HEK293 (cell line): Measurements from ENCODE around the gene RBM19.

Source experiments
- CTCF ChIA-PET: fragments of 350-600 bp; formaldehyde crosslinking; extraction: SDS; loops from one replicate; lab custom pipeline; 2021; ENCODE audit warnings: antibody characterized with exemption; lab: Yijun Ruan, JAX
- POLR2A ChIA-PET: fragments of 300-600 bp; formaldehyde crosslinking; extraction: SDS; loops from one replicate; lab custom pipeline; 2020; ENCODE audit warnings: antibody characterized with exemption, inconsistent platforms; lab: Yijun Ruan, JAX
- H3K27ac ChIP-seq: fragments of 200-500 bp; sonication (Bioruptor generic); 2 replicates; pipeline ENCODE4 v1.5.1; 2014; ENCODE audit warnings: low read depth, low read length, control low read depth, inconsistent platforms; ENCODE audit errors: extremely low read depth
- H3K36me3 ChIP-seq, 2 experiments: fragments of 200-500 bp in 1 of 2; sonication (Bioruptor generic) in 1 of 2; 1 replicate in 1 of 2; 2 replicates in 1 of 2; pipeline ENCODE4 v1.5.1; 2014 to 2017; ENCODE audit warnings: inconsistent platforms in 2 of 2, low read length in 2 of 2; ENCODE audit not compliant: control insufficient read depth in 2 of 2, insufficient read depth in 1 of 2
- H3K4me1 ChIP-seq: fragments of 200-500 bp; sonication (Bioruptor generic); 2 replicates; pipeline ENCODE4 v1.5.1; 2014; ENCODE audit warnings: mild to moderate bottlenecking, low read length, inconsistent platforms; ENCODE audit not compliant: control insufficient read depth, insufficient read depth
- H3K4me3 ChIP-seq: 2 replicates; pipeline ENCODE4 v1.5.1; 2011; ENCODE audit warnings: low read depth, mild to moderate bottlenecking, control low read depth, low read length, moderate library complexity
- H3K9me3 ChIP-seq: fragments of 200-500 bp; sonication (Bioruptor generic); 2 replicates; pipeline ENCODE4 v1.5.1; 2014; ENCODE audit warnings: low read depth, low read length, inconsistent platforms; ENCODE audit not compliant: control insufficient read depth, insufficient read depth
- GLI4 ChIP-seq: fragments of 450-650 bp; formaldehyde crosslinking; IDR thresholded peaks from 2 replicates; pipeline ENCODE4 v1.5.1; 2016; ENCODE audit warnings: missing biosample characterization, missing genetic modification characterization
- GLIS2 ChIP-seq: fragments of 450-650 bp; formaldehyde crosslinking; IDR thresholded peaks from 2 replicates; pipeline ENCODE4 v1.5.1; 2016; ENCODE audit warnings: missing biosample characterization, missing genetic modification characterization
- KLF7 ChIP-seq: fragments of 450-650 bp; formaldehyde crosslinking; IDR thresholded peaks from 2 replicates; pipeline ENCODE4 v1.5.1; 2016; ENCODE audit warnings: missing biosample characterization, missing genetic modification characterization, borderline replicate concordance
- KLF9 ChIP-seq: fragments of 450-650 bp; formaldehyde crosslinking; IDR thresholded peaks from 2 replicates; pipeline ENCODE4 v1.5.1; 2016; ENCODE audit warnings: missing biosample characterization, missing genetic modification characterization, low read depth
- MEIS1 ChIP-seq: sonication (generic); formaldehyde crosslinking; IDR thresholded peaks from 2 replicates; pipeline ENCODE4 v1.8.1; 2022; ENCODE audit warnings: missing genetic modification reagents, mild to moderate bottlenecking, borderline replicate concordance
- MYNN ChIP-seq: fragments of 450-650 bp; formaldehyde crosslinking; IDR thresholded peaks from 2 replicates; pipeline ENCODE4 v1.5.1; 2016; ENCODE audit warnings: missing biosample characterization, missing genetic modification characterization, borderline replicate concordance
- SETDB1 ChIP-seq: IDR thresholded peaks from one replicate; pipeline ENCODE4 v1.6.1; 2017; ENCODE audit warnings: mild to moderate bottlenecking, low read length, moderate library complexity, mixed read lengths; ENCODE audit not compliant: insufficient read length
- TSHZ1 ChIP-seq: fragments of 450-650 bp; formaldehyde crosslinking; IDR thresholded peaks from 2 replicates; pipeline ENCODE4 v1.5.1; 2016; ENCODE audit warnings: missing biosample characterization, missing genetic modification characterization, borderline replicate concordance
- ZBTB1 ChIP-seq: fragments of 450-650 bp; formaldehyde crosslinking; IDR thresholded peaks from 2 replicates; pipeline ENCODE4 v1.5.1; 2016; ENCODE audit warnings: missing biosample characterization, missing genetic modification characterization
- ZFP41 ChIP-seq: fragments of 450-650 bp; formaldehyde crosslinking; IDR thresholded peaks from 2 replicates; pipeline ENCODE4 v1.5.1; 2016; ENCODE audit warnings: missing biosample characterization, missing genetic modification characterization, borderline replicate concordance
- ZNF140 ChIP-seq: fragments of 450-650 bp; formaldehyde crosslinking; IDR thresholded peaks from 2 replicates; pipeline ENCODE4 v1.5.1; 2016; ENCODE audit warnings: missing biosample characterization, missing genetic modification characterization
- ZNF155 ChIP-seq: fragments of 450-650 bp; formaldehyde crosslinking; IDR thresholded peaks from 2 replicates; pipeline ENCODE4 v1.5.1; 2016; ENCODE audit warnings: missing biosample characterization, missing genetic modification characterization
- ZNF239 ChIP-seq: fragments of 450-650 bp; formaldehyde crosslinking; IDR thresholded peaks from 2 replicates; pipeline ENCODE4 v1.5.1; 2016; ENCODE audit warnings: missing biosample characterization, missing genetic modification characterization
- ZNF280D ChIP-seq: fragments of 450-650 bp; formaldehyde crosslinking; IDR thresholded peaks from 2 replicates; pipeline ENCODE4 v1.5.1; 2016; ENCODE audit warnings: missing biosample characterization, missing genetic modification characterization
- ZNF394 ChIP-seq: fragments of 450-650 bp; formaldehyde crosslinking; IDR thresholded peaks from 2 replicates; pipeline ENCODE4 v1.5.1; 2016; ENCODE audit warnings: missing biosample characterization, missing genetic modification characterization, mild to moderate bottlenecking, moderate library complexity, borderline replicate concordance
- ZNF530 ChIP-seq: fragments of 450-650 bp; formaldehyde crosslinking; IDR thresholded peaks from 2 replicates; pipeline ENCODE4 v1.5.1; 2016; ENCODE audit warnings: low read depth, missing biosample characterization, missing genetic modification characterization
- ZNF561 ChIP-seq: fragments of 450-650 bp; IDR thresholded peaks from 2 replicates; pipeline ENCODE4 v1.5.1; 2018; ENCODE audit warnings: missing biosample characterization, missing genetic modification characterization, borderline replicate concordance
- ZNF596 ChIP-seq: fragments of 450-650 bp; IDR thresholded peaks from 2 replicates; pipeline ENCODE4 v1.5.0; 2018; ENCODE audit warnings: missing biosample characterization, mild to moderate bottlenecking, missing genetic modification characterization, moderate library complexity
- ZNF692 ChIP-seq: fragments of 450-650 bp; formaldehyde crosslinking; IDR thresholded peaks from 2 replicates; pipeline ENCODE4 v1.5.1; 2016; ENCODE audit warnings: missing biosample characterization, missing genetic modification characterization
- ZNF701 ChIP-seq: fragments of 450-650 bp; formaldehyde crosslinking; IDR thresholded peaks from 2 replicates; pipeline ENCODE4 v1.5.1; 2016; ENCODE audit warnings: missing biosample characterization, missing genetic modification characterization
- TF ChIP-seq, protein P1 (sequence below): fragments of 450-650 bp; formaldehyde crosslinking; IDR thresholded peaks from 2 replicates; pipeline ENCODE4 v1.5.1; 2017; ENCODE audit warnings: missing biosample characterization, missing genetic modification characterization
- TF ChIP-seq, protein P2 (sequence below): fragments of 450-650 bp; formaldehyde crosslinking; IDR thresholded peaks from 2 replicates; pipeline ENCODE4 v1.5.1; 2017; ENCODE audit warnings: missing biosample characterization, mild to moderate bottlenecking, missing genetic modification characterization, moderate library complexity
- TF ChIP-seq, protein P3 (sequence below): fragments of 450-650 bp; formaldehyde crosslinking; IDR thresholded peaks from 2 replicates; pipeline ENCODE4 v1.5.0; 2017; ENCODE audit warnings: missing biosample characterization, missing genetic modification characterization, borderline replicate concordance

RBM19 gene

DNA sequence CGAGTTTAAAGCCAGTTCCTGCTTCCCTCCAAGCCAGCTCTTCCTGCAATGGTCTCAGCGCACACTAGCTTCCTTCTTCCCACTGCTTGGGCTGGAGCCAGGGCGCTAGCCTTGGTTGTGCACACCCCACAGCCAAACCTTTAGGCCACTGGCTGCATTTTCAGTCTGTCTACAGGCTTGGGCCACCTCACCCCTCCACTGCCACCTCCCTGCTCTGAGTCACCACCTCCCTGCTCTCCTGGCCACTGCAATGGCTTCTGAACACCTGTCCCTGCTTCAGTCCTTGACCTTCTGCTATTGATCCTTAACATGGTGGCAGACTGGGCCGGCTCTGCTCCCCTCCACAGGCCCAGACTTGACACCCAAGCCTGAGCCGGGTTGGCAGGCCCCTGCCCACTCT is 151.1 kb downstream of the RBM19 start:
- ChIA-PET CTCF (interaction anchor here (0.7 kb wide), 1 partner anchor 152 kb away, joined by 4 read pairs; no protein-coding TSS in a partner anchor), POLR2A (no interaction called here)
- H3K4me3 ChIP-seq = no peak overlapping the region
- TF ChIP-seq MEIS1 (CRISPR knock-in tag) (no peak), ZNF394 (no peak), ZNF239 (tag by site-specific recombination) (no peak), GLI4 (no peak), ZNF530 (tag by site-specific recombination) (no peak), KLF9 (tag by site-specific recombination) (no peak)
- TF ChIP-seq, protein P1, sequence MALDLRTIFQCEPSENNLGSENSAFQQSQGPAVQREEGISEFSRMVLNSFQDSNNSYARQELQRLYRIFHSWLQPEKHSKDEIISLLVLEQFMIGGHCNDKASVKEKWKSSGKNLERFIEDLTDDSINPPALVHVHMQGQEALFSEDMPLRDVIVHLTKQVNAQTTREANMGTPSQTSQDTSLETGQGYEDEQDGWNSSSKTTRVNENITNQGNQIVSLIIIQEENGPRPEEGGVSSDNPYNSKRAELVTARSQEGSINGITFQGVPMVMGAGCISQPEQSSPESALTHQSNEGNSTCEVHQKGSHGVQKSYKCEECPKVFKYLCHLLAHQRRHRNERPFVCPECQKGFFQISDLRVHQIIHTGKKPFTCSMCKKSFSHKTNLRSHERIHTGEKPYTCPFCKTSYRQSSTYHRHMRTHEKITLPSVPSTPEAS (tag by site-specific recombination) = no peak
- TF ChIP-seq, protein P2, sequence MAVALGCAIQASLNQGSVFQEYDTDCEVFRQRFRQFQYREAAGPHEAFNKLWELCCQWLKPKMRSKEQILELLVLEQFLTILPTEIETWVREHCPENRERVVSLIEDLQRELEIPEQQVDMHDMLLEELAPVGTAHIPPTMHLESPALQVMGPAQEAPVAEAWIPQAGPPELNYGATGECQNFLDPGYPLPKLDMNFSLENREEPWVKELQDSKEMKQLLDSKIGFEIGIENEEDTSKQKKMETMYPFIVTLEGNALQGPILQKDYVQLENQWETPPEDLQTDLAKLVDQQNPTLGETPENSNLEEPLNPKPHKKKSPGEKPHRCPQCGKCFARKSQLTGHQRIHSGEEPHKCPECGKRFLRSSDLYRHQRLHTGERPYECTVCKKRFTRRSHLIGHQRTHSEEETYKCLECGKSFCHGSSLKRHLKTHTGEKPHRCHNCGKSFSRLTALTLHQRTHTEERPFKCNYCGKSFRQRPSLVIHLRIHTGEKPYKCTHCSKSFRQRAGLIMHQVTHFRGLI = no peak
- no peak overlapping the region for H3K27ac ChIP-seq
- no peaks in the 10 kb centered on the region for H3K9me3 ChIP-seq
- H3K4me1 ChIP-seq = no peaks in the 10 kb centered on the region
- H3K36me3 ChIP-seq = no peaks in the 10 kb centered on the region

DNA sequence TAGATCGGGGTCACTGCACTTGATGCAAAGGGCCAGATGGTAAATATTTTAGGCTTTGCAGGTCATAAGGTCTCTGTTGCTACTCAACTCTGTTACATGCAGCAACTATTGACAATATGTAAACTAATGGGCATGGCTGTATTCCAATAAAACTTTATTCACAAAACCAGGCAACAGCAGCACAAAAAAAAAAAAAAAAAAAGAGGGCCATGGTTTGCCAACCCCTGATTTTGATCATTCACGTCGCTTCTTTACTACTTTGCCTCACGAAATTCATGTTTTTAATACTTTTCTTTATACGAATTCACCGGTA is 152.9 kb downstream of the RBM19 start:
- H3K36me3 ChIP-seq = no peaks in the 10 kb centered on the region
- no peak overlapping the region for H3K27ac ChIP-seq
- H3K4me3 ChIP-seq = no peak overlapping the region
- CTCF ChIA-PET = no interaction called here
- POLR2A ChIA-PET = no interaction called here
- no peaks in the 10 kb centered on the region for H3K4me1 ChIP-seq
- H3K9me3 ChIP-seq = no peaks in the 10 kb centered on the region
- no peak for TF ChIP-seq KLF7
- TF ChIP-seq ZFP41 (tag by site-specific recombination) = no peak
- no peak for TF ChIP-seq SETDB1
- TF ChIP-seq, protein P3, sequence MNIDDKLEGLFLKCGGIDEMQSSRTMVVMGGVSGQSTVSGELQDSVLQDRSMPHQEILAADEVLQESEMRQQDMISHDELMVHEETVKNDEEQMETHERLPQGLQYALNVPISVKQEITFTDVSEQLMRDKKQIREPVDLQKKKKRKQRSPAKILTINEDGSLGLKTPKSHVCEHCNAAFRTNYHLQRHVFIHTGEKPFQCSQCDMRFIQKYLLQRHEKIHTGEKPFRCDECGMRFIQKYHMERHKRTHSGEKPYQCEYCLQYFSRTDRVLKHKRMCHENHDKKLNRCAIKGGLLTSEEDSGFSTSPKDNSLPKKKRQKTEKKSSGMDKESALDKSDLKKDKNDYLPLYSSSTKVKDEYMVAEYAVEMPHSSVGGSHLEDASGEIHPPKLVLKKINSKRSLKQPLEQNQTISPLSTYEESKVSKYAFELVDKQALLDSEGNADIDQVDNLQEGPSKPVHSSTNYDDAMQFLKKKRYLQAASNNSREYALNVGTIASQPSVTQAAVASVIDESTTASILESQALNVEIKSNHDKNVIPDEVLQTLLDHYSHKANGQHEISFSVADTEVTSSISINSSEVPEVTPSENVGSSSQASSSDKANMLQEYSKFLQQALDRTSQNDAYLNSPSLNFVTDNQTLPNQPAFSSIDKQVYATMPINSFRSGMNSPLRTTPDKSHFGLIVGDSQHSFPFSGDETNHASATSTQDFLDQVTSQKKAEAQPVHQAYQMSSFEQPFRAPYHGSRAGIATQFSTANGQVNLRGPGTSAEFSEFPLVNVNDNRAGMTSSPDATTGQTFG = no peak
- TF ChIP-seq ZNF140 (tag by site-specific recombination) = no peak
- TF ChIP-seq ZNF596 (tag by site-specific recombination) = no peak
- TF ChIP-seq ZNF692 = no peak
- TF ChIP-seq ZBTB1 (tag by site-specific recombination) = no peak
- TF ChIP-seq ZNF280D (tag by site-specific recombination) = no peak
- no peak for TF ChIP-seq ZNF155 (tag by site-specific recombination)
- no peak for TF ChIP-seq MYNN (tag by site-specific recombination)
- no peak for TF ChIP-seq ZNF701 (tag by site-specific recombination)
- TF ChIP-seq ZNF561 (tag by site-specific recombination) = no peak
- no peak for TF ChIP-seq KLF9 (tag by site-specific recombination)
- no peak for TF ChIP-seq GLIS2 (tag by site-specific recombination)
- no peak for TF ChIP-seq TSHZ1 (tag by site-specific recombination)
